A204.1 (cell line): ENCODE measurements around the gene NARF.

Experiments
- FAIRE-seq: peaks from 2 replicates; lab custom pipeline; 2012; peaks lifted over from hg19 to GRCh38; lab: Jason Lieb, UNC

Gene NARF

GRCh38 chr17:82434216-82434565 is 24.4 kb upstream of the NARF start:
- FAIRE-seq = no peak

DNA sequence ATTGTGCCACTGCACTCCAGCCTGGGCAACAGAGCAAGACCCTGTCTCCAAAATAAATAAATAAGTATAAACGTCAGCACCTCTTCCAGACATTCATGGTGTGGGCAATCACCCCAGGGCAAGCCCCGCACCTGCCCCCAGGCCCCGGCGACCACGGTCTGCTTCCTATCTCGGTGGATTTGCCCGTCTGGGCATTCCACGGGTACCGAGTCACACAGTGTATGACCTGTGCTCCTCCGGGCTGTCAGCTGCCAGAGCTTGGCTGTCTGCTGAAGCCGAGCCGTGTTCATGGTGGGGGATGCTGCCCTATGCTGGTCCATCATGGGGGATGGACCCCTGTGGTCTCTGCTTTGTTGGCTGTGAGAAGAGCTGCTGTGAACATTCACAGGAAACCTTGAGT is 23.4 kb upstream of the NARF start:
- no peak for FAIRE-seq

DNA sequence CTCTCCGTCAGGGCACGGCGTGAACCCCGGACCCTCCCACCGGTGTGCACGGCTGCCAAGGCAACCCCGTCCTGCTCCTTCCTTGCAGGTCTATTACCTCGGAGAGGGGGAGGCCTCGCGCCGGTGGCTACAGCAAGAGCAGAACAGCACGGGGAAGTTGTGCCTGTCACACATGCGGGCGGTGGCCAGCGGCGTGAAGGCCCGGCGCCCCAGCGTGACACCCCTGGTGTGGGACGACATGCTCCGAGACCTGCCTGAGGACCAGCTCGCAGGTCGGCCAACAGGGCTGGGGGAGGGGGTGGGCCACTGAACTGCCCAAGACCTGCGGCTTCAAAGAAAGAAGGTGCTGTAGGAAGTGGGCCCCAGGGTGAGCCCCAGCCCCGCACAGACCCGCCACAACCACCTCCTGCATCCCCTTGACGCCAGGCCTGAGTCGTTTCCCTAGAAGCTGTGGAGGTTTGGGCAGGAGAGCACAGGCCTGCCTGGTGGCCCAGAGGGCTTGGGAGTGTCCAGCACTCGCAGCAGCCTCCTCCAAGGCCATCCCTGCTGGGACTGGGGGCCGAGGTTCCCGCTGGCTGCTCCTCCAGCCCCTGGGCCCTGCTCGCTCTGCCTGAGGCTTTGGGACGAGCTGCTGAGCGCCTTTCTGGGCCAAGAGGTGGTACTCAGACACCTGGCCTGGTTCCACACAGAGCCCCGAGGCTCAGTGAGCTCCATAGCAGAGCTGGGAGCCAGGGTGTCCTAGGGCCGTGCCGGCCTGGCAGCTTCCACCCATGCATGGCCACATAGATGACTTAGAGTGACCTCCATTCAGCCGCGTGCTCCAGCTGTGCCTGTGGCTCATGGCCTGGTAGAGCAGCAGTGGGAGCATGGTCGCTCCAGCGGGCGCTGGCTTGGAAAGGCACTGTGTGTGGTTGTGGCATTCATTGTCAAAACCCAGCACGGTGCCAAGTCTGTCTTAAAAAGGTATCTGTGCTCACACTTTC is 22.6 kb upstream of the NARF start:
- FAIRE-seq = no peak

GRCh38 chr17:82436601-82437324 is 21.8 kb upstream of the NARF start:
- FAIRE-seq = no peak

GRCh38 chr17:82437325-82437668 is 21.2 kb upstream of the NARF start:
- no peak for FAIRE-seq

- no peak for FAIRE-seq
Observed at GRCh38 chr17:82438401-82439193, 19.9 kb upstream of the NARF start.

DNA sequence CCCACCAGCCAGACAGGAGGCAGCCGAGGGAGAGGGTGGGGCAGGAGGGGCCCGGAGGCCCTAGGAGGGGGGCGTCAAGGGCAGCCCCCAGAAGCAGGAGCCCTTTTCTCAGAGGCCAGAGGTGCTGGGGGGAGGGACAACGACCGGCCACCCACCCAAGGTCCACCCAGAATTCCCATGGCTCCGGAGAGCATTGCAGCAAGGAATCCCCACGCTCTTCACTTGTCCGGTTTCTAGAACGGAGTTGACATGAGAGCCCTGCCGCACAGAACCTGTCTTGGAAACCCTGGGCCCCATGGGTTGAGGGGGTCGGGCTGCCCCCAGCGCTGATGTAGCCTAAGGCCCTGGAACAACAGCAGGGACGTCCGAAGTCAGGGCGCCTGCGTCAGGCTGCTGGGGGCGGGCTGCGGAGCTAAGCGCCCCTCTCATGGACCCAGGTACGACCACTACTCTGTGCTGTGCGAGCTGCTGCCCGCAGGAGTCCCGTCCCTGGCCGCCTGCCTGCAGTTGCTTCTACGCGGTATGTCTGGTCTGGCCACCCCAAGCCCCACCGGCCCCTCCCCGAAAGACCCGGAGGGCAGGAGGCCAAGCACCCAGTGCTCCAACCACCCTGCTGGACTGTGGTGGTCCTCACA is 19.2 kb upstream of the NARF start:
- no peak for FAIRE-seq

DNA sequence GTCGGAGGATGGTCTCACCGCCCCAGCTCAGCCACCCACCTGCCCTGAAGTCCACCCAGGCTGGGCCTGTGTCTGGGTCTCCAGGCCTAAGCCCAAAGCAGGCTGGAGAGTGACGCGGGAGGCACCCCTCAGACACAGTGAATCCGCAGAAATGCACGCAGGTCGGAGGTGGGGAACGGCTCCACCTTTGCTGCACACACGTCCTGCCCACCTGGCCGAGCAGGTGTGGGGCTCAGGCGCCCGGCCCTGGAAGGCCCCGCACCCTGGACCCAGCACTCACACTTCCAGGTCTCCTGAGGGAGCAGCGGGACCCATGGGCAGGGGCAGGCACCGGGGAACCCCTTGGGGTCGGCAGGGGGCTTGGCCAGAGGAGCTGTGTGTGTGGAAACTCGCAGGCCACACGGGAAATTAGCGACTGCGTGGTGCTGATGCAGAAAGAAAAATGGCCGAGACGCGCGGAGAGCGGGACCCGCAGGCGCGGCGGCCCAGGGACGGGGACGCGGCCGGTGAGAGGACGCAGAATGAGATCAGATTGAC is 18.6 kb upstream of the NARF start:
- no peak for FAIRE-seq

GRCh38 chr17:82440469-82440981 is 18.0 kb upstream of the NARF start:
- no peak for FAIRE-seq

GRCh38 chr17:82440991-82441627 is 17.4 kb upstream of the NARF start:
- no peak for FAIRE-seq

- FAIRE-seq = no peak
Observed at GRCh38 chr17:82441691-82442487, 16.7 kb upstream of the NARF start.

GRCh38 chr17:82442643-82443464 is 15.7 kb upstream of the NARF start:
- FAIRE-seq = no peak

- FAIRE-seq = no peak
Observed at GRCh38 chr17:82443465-82444283, 14.9 kb upstream of the NARF start.

DNA sequence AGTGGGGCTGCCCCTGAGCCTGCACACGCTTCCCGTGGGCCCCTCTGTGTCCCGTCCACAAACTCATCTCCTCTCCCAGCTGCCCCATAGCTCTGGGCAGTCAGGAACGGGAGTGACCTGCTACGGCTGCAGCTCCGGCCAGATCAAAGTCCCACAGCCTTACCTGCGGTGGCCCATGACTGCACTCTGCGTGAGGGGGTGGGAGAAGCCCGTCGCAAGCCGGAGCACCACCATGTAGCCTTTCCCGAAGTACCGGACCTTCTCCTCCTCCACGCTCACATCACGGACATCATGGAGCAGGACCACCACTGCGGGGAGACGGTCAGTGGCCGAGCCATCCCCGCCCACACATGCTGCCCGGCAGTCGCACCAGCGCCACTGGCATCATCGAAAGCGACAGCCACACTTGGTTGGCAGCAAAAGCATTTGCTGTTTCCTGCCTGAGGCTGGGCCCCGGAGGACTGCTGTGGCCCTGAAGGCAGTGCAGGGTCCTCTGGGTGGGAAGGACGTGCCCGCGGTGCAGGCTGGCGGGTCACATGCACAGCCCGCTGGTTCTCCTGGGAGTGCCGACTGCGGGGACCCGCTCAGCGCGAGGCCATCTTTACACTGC is 14.2 kb upstream of the NARF start:
- no peak for FAIRE-seq

DNA sequence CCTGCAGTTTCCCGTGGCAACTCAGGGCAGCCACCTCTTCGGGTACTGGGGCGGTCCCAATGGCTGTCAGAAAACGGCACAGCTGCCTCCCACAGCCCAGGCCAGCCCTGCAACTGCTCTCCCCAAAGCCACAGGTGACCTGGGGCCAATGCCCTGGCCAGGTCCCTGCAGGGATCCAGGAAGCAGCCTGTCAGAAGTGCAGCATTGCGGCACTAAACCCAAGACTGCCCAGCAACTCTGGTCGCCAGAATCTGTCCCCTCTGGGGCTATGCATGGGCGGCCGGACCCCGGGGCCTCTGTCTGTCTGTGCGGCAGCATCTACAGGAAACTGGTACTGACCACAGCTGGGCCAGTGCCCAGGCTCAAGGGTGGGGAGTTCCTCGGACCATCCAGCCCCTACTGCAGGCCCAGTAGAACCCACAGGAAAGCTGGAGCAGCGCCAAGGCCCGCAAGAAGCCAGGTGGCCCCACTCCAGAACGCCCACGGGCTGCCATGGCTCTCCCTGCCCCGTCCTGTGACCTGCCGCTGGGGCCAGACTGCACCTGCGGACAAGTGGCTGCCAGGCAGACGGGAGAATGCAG is 13.5 kb upstream of the NARF start:
- no peak for FAIRE-seq

GRCh38 chr17:82445542-82445941 is 13.0 kb upstream of the NARF start:
- FAIRE-seq = no peak

GRCh38 chr17:82446124-82446523 is 12.4 kb upstream of the NARF start:
- FAIRE-seq = no peak

DNA sequence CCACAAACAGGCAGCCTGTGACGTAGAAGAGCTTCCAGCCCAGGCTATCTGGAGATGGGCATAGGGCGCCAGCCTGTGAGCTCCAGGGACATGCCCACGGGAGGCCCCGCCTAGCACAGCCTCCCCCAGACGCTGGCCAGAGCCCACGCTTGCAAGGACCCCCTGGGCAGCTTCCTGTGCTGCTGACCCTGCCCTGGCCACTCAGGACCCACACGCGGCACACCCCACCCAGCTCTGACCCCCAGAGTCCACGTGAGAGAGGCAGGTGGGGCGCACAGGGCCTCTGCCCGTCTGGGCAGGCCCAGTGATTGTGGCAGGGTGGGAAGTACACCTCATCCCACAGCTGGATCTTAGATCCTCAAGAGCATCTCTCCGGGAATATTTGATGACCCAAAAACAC is 11.9 kb upstream of the NARF start:
- FAIRE-seq = no peak
